GM18873 (cell line): ENCODE measurements around the gene ERCC3.
"Not testable (repeated sequence)": the region's sequence is repeated elsewhere in the genome, so short reads cannot be mapped to it uniquely, and the experiment has no call there.

ENCODE experiments used
- ATAC-seq: cut with Tn5 transposase; IDR thresholded peaks from one replicate; pipeline ENCODE4 v1.9.1; 2021; ENCODE audit warnings: mild to moderate bottlenecking, moderate library complexity, moderate number of reproducible peaks; ENCODE audit not compliant: unreplicated experiment, low FRiP score

Gene ERCC3

DNA sequence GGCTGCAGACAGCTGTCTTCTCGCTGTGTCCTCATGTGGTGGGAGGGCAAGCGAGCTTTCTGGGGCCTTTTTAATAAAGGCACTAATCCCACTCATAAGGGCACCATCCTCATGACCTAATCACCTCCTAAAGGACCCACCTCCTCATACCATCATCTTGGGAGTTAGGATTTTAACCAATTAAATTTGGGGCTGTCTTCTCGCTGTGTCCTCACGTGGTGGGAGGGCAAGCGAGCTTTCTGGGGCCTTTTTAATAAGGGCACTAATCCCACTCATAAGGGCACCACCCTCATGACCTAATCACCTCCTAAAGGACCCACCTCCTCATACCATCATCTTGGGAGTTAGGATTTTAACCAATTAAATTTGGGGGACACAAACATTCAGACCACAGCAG is 66.7 kb downstream of the ERCC3 start:
- not testable (repeated sequence) for ATAC-seq

DNA sequence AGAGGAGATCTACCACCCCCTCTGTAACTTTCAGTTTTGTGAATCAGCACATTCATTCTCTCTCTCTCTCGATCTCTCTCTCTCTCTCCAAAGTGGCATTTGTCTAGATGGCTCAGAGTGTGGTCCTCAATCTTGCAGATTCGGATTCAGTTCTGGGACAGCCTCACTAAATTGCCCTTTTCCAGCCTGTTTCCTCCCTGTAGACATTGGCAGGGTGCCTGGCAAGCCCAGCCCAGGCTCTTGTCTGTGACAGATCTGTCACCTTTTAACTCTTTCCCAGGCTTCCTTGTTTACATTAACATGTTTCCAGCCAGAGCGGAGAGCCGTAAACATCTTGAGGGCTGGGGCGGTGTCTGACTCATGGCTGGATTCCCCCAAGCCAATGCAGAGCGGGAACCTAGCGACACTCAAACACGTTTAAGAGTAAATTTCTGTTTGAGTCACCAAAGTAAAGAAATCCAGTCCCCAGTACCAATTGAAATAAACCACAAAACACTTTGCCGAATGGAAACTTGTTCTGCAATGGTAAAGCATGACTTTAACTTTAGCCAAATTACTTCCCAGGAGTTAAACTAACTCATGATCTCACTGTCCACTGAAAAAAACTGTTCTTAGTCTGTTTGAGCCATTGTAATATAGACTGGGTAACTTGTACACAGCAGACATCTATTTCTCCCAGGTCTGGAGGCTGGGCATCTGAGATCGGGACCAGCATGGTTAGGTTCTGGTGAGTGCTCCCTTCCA is 67.3 kb downstream of the ERCC3 start:
- ATAC-seq = peak; percentile 85

DNA sequence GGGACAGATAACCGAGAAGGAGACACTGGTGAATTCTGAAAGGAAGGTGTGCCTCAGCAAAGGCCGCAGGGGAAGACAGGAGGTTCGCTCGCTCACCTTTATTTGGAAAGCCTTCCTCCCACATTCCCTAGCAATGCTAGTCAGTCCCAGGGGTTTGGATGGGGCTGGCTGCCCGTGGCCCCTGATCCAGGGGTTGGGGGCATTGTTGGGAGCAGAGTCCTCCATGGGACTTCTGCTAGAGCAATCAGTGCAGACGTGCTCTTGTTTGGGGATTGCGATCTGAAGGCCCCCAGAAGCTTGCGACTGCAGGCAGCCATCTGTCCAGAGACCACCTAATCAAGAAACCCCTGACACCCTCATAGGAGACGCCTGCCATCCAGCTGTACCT is 67.8 kb downstream of the ERCC3 start:
- ATAC-seq = no peak

DNA sequence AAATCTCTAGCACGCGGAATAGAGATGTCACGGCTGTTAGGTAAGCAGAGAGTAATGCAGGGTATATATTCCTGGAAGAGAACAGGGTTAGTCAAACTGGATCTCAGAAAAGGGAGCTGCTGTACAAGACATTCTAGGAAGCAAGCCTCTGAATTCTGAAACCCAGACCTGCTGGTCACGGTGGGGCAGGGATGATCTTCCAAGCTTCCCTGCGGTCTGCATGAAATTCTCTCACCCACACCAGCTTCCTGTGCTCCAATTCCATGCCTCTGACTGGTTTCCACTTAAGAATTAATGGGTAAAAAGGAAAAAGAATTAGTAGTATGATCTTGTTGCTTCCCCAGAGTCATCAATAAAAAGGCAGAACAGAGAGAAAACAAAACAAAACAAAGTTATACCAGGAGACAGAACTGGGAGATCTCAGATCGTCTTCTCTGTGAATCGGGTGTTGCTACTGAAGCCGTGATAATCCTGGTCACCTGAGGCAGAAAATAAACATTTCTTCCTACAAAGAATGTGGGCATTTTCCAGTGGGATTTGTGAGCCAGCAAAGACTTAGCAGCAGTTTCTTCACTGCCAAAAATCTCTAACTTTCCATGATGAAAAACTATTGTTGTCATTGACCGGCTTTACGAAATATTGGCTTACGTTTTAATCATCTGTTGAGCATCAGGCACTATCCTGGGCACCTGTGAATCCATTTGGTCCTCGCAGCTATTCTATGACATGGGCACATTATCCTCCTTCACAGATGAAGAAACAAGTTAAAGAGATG is 68.6 kb downstream of the ERCC3 start:
- no peak for ATAC-seq

DNA sequence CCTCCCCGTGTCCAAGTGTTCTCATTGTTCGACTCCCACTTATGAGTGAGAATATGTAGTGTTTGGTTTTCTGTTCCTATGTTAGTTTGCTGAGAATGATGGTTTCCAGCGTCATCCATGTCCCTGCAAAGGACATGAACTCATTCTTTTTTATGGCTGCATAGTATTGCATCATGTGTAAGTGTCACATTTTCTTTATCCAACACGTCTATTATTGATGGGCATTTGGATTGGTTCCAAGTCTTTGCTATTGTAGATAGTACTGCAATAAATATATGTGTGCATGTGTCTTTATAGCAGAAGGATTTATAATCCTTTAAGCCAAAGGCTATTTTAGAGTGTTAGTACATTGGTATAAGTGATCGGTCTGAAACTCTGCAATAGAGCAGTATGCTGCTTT is 69.8 kb downstream of the ERCC3 start:
- ATAC-seq = not testable (repeated sequence)

DNA sequence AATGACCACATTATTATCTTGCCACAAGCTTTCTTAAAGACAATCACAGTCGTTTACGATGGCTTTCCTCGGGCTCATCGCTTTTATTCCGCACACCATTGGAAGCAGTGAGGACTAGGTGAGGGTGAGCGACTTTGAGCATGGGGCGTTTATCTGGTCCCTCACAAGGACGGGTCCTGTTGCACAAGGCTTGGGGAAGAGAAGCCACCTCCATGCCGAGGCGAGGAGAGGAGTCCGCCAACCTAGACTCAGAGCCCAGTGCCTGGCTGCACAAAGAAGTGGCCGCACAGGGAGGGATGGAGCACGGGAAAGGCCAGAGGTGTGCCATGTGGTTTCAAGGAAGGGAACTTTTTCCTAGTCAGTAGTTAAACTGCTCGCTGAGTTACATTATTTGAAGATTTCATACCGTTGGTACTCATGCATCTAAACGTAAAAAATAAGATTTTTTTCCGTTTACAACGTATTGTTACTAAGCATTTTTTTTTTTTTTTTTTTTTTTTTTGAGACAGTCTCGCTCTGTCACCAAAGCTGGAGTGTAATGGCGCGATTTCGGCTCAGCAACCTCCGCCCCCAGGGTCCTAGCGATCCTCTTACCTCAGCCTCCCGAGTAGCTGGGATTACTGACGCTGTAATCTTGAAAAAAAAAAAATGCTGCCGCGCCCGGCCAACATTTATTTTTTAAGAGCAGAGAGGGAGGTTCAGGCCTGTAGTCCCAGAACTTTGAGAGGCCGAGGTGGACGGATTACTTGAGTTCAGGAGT is 73.0 kb downstream of the ERCC3 start:
- no peak for ATAC-seq

DNA sequence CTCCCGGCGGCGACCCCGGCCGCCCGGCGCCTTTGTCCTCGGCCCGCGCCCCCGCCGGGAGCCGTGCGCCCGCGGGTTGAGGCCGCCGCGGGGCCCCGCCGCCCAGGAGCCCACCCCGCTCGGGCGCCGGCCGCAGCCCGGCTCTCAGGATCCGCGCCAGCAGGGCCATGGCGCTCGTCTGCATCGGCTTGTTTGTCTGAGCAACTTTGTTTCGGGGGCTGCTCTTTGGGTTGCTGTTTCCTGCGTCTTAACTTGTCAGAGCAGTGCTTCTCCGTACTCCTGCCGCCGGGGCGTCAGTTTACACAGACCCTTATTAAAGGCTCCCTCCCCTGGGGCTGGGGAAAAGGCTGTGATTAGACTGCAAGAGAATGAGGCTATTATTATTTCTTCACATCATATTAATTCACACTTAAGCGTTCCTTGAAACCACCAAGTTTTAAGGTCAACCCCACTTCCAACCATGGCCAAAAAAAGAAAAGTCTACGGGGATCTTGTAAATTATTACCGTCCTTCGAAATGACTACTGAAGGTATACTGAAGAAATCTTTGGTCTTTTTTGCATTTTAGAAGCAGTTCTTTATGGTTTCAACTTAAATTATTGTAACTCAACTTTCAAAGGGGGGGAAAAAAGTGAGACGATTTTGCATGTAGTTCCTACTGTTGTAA is 73.7 kb downstream of the ERCC3 start, which contains the start of gene CYP27C1:
CYP27C1 (minus strand) TSS at position 198 of the 666 bp plus-strand sequence; CDS start at position 169, 29 bp downstream.
- ATAC-seq = no peak

DNA sequence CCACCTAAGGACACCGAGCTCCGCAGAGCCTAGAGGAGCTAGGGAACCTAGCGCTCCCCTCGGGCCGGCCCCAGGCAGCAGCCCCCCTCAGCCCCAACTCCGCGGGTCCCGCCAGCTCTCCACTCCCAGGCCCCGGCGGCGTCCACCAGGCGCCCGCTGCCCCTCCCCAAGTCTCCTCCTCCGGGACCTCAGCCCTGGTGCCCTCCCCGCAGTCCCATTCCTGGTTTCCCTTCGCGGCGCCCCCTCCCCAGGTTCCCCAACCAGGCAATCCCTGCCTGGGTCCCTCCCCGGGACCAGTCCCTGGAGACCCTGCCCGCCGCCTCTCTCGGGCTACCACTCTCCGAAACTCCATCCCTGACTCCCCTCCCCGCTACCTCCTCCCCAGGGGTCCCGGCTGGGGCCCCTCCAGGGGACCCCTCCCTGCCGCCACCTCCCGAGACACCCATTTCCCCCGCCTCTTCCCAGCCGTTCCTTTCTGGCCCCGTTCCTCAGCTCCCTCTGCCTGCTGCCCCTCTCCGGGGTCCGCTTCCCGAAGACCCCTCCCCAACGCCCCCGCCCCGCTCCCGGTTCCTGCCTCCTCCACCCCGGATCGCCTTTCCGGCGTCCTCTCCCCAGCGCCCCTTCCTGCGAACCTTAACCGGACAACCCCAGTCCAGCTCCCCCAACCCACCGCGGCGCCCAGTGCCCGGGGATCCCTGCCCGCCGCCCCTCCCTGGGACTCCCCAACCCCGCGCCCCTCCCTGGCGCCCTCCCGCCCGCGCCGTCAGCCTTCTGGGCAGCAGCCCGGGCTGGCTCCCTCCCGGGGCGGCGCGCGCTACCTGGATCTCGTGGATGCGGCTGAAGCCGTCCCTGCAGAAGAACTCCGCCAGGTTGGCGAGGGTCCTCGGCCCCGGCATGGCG is 74.5 kb downstream of the ERCC3 start:
- ATAC-seq = no peak

DNA sequence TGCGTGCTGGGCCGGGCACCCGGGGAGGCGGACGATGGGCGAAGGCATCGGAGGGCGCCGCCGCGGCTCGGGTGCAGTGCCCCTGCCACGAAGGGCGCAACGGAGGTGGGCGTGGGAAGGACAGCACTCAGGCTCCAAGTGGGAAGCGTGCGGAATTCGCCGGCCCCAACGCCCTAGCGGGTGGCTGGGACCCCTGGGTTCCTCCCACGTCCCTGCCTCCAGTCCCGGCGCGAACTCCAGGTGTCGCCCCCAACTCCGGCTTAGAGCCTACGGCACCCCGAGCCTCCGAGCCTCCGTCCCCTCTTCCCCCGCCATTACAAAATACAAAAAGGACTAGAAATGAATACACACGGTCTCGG is 75.2 kb downstream of the ERCC3 start:
- ATAC-seq = no peak

DNA sequence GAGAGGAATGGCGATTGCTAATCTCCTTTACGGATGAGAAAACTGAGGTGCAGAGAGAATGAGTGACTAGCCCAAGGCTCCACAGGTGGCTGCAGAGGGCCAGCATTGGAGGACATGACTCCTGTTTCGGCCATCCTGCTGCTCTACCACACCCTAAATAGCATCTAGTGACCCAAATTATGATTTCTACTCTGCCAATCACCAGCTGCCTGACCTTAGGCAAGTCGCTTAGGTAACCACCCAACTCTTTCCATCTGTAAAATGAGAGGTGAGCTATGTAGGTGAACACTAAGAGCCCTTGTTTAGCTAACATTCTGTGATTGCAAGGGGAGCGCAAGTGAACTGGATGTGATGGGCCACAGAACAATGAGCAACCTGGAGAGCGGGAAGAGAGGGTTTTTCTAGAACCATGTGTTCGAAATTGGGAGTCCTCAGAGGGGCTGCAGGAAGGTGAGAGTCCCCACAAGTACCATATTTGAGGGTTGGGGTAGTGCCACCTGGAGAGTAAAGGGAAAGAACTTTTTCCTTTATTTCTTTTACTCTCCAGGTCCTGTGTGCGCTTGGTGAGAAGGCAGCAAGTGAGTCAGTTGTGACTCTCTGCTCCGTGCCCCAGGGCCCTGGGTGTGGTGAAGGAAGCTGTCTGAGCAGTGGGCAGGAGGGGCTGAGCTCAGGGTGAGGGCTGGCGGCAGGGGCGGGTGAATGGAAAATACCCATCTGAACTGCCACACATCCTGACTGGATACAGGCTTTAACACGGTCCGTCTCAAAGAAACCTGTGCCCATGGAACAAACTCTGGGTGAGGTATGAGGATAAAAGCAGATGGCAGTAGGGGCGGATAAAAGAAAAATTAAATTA is 76.2 kb downstream of the ERCC3 start:
- no peak for ATAC-seq

DNA sequence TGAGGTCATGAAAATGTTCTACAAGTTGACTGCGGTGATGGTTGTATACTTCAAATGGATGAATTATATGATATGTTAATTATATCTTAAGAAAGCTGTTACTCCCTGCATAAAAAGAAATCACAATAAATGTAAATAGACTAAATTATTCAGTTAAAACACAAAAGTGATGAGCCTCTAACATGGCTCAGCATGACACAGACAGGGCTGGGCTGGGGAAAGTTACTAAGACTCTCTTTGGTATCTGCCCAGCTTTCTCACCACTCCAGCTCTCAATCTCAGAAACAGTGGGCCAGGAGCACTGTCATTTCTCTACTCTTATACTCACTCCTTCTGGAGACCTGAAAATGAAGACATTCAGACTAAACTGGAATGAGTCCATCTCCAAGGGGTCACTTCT is 77.4 kb downstream of the ERCC3 start:
- no peak for ATAC-seq

DNA sequence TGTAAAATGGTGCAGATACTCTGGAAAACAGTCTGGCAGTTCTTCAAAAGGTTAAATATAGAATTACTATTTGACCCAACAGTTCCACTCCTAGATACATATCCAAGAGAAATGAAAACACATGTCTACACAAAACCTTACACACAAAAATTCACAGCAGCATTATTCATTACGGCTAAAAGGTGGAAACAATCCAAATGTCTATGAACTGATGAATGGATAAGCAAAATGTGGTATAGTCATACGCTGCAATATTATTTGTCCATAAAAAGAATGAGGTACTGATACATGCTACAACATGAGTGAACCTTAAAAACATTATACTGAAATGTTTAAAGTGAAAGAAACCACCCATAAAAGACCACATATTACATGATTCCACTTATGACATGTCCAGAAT is 77.8 kb downstream of the ERCC3 start:
- no peak for ATAC-seq

DNA sequence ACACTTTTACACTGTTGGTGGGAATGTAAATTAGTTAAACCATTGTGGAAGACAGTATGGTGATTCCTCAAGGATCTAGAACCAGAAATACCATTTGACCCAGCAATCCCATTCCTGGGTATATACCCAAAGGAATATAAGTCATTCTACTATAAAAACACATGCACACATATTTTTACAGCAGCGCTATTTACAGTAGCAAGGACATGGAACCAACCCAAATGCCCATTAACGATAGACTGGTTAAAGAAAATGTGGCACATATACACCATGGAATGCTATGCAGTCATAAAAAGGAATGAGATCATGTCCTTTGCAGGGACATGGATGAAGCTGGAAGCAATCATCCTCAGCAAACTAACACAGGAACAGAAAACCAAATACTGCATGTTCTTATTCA is 79.7 kb downstream of the ERCC3 start:
- ATAC-seq = not testable (repeated sequence)

DNA sequence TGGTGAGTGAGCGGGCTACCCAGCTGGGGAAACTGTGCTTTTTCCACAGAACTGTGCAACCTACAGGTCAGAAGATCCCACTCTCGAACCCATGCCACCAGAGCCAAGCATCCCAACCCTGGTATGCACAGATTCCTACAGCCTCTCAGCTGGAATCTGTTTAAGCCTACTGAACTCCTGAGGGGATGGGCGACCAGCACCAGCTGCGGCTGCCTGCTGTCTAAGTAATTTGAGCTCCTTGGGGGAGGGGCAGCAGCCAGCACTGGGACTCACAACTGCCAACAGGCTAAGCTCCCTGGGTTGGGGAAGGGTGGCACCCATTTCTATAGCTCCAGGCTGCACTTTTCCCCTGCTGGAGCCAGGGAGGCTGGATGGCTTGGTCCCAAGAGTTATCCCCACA is 85.6 kb downstream of the ERCC3 start:
- no peak for ATAC-seq
